ENCODE measurements around the gene SEC61G.

SEC61G gene

GRCh38 chr7:54769203-54769602 is 10.2 kb upstream of the SEC61G start:
- TF ChIP-seq, protein P1, sequence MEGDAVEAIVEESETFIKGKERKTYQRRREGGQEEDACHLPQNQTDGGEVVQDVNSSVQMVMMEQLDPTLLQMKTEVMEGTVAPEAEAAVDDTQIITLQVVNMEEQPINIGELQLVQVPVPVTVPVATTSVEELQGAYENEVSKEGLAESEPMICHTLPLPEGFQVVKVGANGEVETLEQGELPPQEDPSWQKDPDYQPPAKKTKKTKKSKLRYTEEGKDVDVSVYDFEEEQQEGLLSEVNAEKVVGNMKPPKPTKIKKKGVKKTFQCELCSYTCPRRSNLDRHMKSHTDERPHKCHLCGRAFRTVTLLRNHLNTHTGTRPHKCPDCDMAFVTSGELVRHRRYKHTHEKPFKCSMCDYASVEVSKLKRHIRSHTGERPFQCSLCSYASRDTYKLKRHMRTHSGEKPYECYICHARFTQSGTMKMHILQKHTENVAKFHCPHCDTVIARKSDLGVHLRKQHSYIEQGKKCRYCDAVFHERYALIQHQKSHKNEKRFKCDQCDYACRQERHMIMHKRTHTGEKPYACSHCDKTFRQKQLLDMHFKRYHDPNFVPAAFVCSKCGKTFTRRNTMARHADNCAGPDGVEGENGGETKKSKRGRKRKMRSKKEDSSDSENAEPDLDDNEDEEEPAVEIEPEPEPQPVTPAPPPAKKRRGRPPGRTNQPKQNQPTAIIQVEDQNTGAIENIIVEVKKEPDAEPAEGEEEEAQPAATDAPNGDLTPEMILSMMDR (IDR thresholded peaks at IDR 0.05; ENCODE audit: insufficient read depth, low read length) = no peak
- TF ChIP-seq GABPA (IDR thresholded peaks at IDR 0.05; ENCODE audit: low read depth) (no peak), SPI1 (IDR thresholded peaks at IDR 0.05; ENCODE audit: borderline replicate concordance, low read depth) (no peak), POLR2AphosphoS5 (IDR thresholded peaks at IDR 0.05; ENCODE audit: low read depth) (no peak)
- TF ChIP-seq, protein P2, sequence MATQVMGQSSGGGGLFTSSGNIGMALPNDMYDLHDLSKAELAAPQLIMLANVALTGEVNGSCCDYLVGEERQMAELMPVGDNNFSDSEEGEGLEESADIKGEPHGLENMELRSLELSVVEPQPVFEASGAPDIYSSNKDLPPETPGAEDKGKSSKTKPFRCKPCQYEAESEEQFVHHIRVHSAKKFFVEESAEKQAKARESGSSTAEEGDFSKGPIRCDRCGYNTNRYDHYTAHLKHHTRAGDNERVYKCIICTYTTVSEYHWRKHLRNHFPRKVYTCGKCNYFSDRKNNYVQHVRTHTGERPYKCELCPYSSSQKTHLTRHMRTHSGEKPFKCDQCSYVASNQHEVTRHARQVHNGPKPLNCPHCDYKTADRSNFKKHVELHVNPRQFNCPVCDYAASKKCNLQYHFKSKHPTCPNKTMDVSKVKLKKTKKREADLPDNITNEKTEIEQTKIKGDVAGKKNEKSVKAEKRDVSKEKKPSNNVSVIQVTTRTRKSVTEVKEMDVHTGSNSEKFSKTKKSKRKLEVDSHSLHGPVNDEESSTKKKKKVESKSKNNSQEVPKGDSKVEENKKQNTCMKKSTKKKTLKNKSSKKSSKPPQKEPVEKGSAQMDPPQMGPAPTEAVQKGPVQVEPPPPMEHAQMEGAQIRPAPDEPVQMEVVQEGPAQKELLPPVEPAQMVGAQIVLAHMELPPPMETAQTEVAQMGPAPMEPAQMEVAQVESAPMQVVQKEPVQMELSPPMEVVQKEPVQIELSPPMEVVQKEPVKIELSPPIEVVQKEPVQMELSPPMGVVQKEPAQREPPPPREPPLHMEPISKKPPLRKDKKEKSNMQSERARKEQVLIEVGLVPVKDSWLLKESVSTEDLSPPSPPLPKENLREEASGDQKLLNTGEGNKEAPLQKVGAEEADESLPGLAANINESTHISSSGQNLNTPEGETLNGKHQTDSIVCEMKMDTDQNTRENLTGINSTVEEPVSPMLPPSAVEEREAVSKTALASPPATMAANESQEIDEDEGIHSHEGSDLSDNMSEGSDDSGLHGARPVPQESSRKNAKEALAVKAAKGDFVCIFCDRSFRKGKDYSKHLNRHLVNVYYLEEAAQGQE (IDR thresholded peaks at IDR 0.05; ENCODE audit: insufficient replicate concordance, low read depth) = no peak
- DNase-seq (ENCODE audit: low read depth in 1 of 2, low spot score in 1 of 2) = no peak
- Histone ChIP-seq H3K27ac (replicated peaks) (no peak overlapping the region), H3K4me3 (replicated peaks; ENCODE audit: insufficient read depth, low read length) (no peak overlapping the region), H3K27me3 (ENCODE audit: insufficient read depth, poor library complexity, severe bottlenecking) (peaks cover 3% of the 10 kb centered on the region)

GRCh38 chr7:54764861-54765260 is 5.8 kb upstream of the SEC61G start:
- Histone ChIP-seq H3K27me3 (ENCODE audit: insufficient read depth, poor library complexity, severe bottlenecking) (peaks cover under 1% of the 10 kb centered on the region), H3K27ac (replicated peaks) (no peak overlapping the region), H3K4me3 (replicated peaks; ENCODE audit: insufficient read depth, low read length) (no peak overlapping the region)
- TF ChIP-seq, protein P2 (IDR thresholded peaks at IDR 0.05; ENCODE audit: insufficient replicate concordance, low read depth) = no peak
- TF ChIP-seq GABPA (IDR thresholded peaks at IDR 0.05; ENCODE audit: low read depth) (no peak), SPI1 (IDR thresholded peaks at IDR 0.05; ENCODE audit: borderline replicate concordance, low read depth) (no peak), POLR2AphosphoS5 (IDR thresholded peaks at IDR 0.05; ENCODE audit: low read depth) (no peak)
- TF ChIP-seq, protein P1 (IDR thresholded peaks at IDR 0.05; ENCODE audit: insufficient read depth, low read length) = no peak
- DNase-seq (ENCODE audit: low read depth in 1 of 2, low spot score in 1 of 2) = no peak

DNA sequence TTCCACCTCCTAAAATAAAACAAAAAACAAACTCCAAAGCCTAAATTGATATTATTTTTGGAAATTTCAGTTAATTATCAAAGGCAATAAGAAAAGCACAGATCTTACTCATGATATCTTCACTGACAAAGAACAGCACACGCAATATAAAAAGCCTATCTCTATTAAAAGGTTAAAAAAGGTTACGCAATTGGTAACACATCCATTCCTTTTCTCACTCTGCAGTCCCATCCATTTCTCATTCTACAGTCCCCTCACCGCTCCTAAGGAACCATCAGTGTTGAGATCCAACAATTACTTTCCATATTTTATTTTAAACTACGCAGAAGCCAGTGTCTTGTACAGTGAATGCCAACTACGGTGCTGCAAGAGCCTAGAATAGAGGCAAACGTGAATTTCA is 1.3 kb downstream of the SEC61G start:
- no peak for TF ChIP-seq SPI1 (IDR thresholded peaks at IDR 0.05; ENCODE audit: borderline replicate concordance, low read depth)
- TF ChIP-seq, protein P2 (IDR thresholded peaks at IDR 0.05; ENCODE audit: insufficient replicate concordance, low read depth) = no peak
- no peak for TF ChIP-seq GABPA (IDR thresholded peaks at IDR 0.05; ENCODE audit: low read depth)
- TF ChIP-seq, protein P1 (IDR thresholded peaks at IDR 0.05; ENCODE audit: insufficient read depth, low read length) = no peak
- no peak for TF ChIP-seq POLR2AphosphoS5 (IDR thresholded peaks at IDR 0.05; ENCODE audit: low read depth)
- Histone ChIP-seq H3K27me3 (ENCODE audit: insufficient read depth, poor library complexity, severe bottlenecking) (no peaks in the 10 kb centered on the region), H3K27ac (replicated peaks) (no peak overlapping the region; the same call in 1 of the 2 replicates), H3K4me3 (replicated peaks; ENCODE audit: insufficient read depth, low read length) (peak overlapping the region; percentile 94)
- DNase-seq (ENCODE audit: low read depth in 1 of 2, low spot score in 1 of 2) = no peak

Data from HL-60 (cell line).